Lung (tissue), 12 donors: ENCODE data around the gene MLYCD. TPM values are rescaled to one million over a fixed set of nuclear protein-coding genes. Genes with fewer than 3 reads are reported as not detected.

Source experiments
- ATAC-seq: fragments of 200-7000 bp; cut with Tn5 transposase; one replicate; pipeline ENCODE4 v1.9.1; 2020; ENCODE audit warnings: moderate number of reproducible peaks; ENCODE audit not compliant: insufficient read depth, low FRiP score
- DNase-seq, 3 donors: peaks; one replicate each; pipeline ENCODE4 v3.0.0-alpha.2; 2013 to 2017
- H3K27ac ChIP-seq, 2 donors: one replicate each; pipeline ENCODE4 v1.5.1; 2013; ENCODE audit warnings: mild to moderate bottlenecking in 2 of 2, moderate library complexity in 2 of 2, control low read depth in 1 of 2, inconsistent platforms in 1 of 2, low read depth in 1 of 2, low read length in 1 of 2
- H3K27me3 ChIP-seq, 3 donors: one replicate each; pipeline ENCODE4 v1.5.1; 2013; ENCODE audit warnings: low read length in 2 of 3; ENCODE audit not compliant: control insufficient read depth in 3 of 3, insufficient read depth in 3 of 3
- H3K36me3 ChIP-seq, 4 donors: one replicate each; pipeline ENCODE4 v1.5.1; 2013; ENCODE audit warnings: low read length in 4 of 4, mild to moderate bottlenecking in 1 of 4, moderate library complexity in 1 of 4; ENCODE audit not compliant: control insufficient read depth in 4 of 4, insufficient read depth in 4 of 4
- H3K4me1 ChIP-seq, 5 donors: one replicate each; pipeline ENCODE4 v1.5.1; 2013; ENCODE audit warnings: low read length in 5 of 5, mild to moderate bottlenecking in 2 of 5, moderate library complexity in 1 of 5; ENCODE audit not compliant: control insufficient read depth in 5 of 5, insufficient read depth in 5 of 5
- H3K4me3 ChIP-seq: one replicate; pipeline ENCODE4 v1.5.1; 2013; ENCODE audit warnings: mild to moderate bottlenecking, control low read depth, moderate library complexity
- H3K9ac ChIP-seq, 2 donors: one replicate each; pipeline ENCODE4 v1.5.1; 2013; ENCODE audit warnings: low read length in 2 of 2, control low read depth in 1 of 2; ENCODE audit not compliant: insufficient read depth in 1 of 2
- H3K9me3 ChIP-seq, 4 donors: one replicate each; pipeline ENCODE4 v1.5.1; 2013; ENCODE audit warnings: low read length in 3 of 4, mild to moderate bottlenecking in 1 of 4, moderate library complexity in 1 of 4; ENCODE audit not compliant: control insufficient read depth in 4 of 4, insufficient read depth in 3 of 4
- WGBS, 2 donors: extraction: QIAGEN DNeasy Blood & Tissue Kit; methylation state at CpG; one replicate each; pipeline ENCODE4 v1.1.7; 2013; 5-methylcytosine and 5-hydroxymethylcytosine counted together
- polyA plus RNA-seq, 2 donors: library from polyadenylated mRNA; stranded (reverse); fragments of 200-250 nt; gene quantifications; one replicate each; pipeline ENCODE4 v1.2.1, GENCODE V29; 2013
- total RNA-seq, 2 donors: library from RNA; depleted of rRNA in 1 of 2; stranded (reverse); fragments of >200 nt in 1 of 2; gene quantifications; one replicate each; pipeline ENCODE4 v1.2.1, GENCODE V29; 2014 to 2021
- TF ChIP-seq, protein P1 (sequence below): IDR thresholded peaks from 2 replicates; pipeline ENCODE4 v1.5.1; 2012; ENCODE audit warnings: mild to moderate bottlenecking; ENCODE audit errors: control extremely low read depth, extremely low read depth
- donor health status: control.
- donor health status: control.
- donor health status: Bipolar disorder and iron deficiency.
- donor health status: healthy.
- donor health status: DM: yes; HTN: yes; CAD: no.

Gene MLYCD
- total and polyA plus RNA-seq, 4 donors: 2.0 to 9.1 (median 4.8) TPM

DNA sequence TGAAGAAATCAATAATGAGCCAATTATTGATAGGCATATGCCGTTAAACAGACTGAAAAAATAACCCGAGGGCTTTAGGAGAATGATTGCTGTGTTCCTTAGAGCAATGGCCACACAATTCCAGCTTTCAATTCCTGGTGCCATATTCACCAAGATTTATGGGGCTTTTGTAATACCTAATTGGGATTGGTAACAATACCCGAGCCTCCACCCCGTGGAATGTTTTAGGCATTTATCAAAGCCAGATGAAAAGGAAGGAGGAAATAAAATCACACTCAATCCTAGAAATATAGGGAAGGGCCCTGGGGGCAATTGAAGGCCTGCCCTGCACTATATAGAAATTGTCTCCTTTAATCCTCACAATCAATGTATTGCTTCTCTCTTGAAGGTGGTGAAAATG, 42.1 kb upstream of the MLYCD start:
- ATAC-seq (no peak), DNase-seq (no peak)
- H3K4me1 ChIP-seq: no peaks in the 10 kb centered on the region
- H3K27me3 ChIP-seq: peaks cover 0 to 3% (median 0%) of the 10 kb centered on the region in 3 donors
- no peak overlapping the region for H3K9ac ChIP-seq
- H3K9me3 ChIP-seq: peaks cover 0 to 2% (median 0%) of the 10 kb centered on the region in 4 donors
- TF ChIP-seq, protein P1, sequence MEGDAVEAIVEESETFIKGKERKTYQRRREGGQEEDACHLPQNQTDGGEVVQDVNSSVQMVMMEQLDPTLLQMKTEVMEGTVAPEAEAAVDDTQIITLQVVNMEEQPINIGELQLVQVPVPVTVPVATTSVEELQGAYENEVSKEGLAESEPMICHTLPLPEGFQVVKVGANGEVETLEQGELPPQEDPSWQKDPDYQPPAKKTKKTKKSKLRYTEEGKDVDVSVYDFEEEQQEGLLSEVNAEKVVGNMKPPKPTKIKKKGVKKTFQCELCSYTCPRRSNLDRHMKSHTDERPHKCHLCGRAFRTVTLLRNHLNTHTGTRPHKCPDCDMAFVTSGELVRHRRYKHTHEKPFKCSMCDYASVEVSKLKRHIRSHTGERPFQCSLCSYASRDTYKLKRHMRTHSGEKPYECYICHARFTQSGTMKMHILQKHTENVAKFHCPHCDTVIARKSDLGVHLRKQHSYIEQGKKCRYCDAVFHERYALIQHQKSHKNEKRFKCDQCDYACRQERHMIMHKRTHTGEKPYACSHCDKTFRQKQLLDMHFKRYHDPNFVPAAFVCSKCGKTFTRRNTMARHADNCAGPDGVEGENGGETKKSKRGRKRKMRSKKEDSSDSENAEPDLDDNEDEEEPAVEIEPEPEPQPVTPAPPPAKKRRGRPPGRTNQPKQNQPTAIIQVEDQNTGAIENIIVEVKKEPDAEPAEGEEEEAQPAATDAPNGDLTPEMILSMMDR: no peak
- H3K27ac ChIP-seq: no peak overlapping the region
- H3K4me3 ChIP-seq: no peak overlapping the region
- no peaks in the 10 kb centered on the region for H3K36me3 ChIP-seq
- WGBS, 2 donors: 68 to 81% methylated on average over 4 of the region's 4 CpGs

DNA sequence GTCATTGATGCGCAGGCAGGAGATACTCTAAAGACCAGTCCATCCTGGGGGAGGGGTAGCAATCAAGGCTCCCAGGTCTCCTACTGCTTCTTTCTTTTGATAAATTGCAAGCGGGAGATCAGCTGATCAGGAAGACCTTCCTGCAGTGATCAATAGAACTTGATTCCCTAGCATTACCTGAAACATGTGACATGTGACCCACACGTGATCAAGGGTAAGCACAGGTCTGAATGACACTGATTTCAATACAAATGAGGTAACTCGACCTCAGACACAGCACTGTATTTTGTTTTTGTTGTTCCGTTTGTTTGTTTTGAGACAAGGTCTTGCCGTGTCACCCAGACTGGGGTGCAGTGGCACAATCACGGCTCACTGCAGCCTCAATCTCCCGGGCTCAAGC, 39.6 kb upstream of the MLYCD start:
- Histone ChIP-seq H3K27ac (no peak overlapping the region), H3K9me3 (peaks cover 0 to 3% (median 0%) of the 10 kb centered on the region in 4 donors), H3K4me3 (no peak overlapping the region), H3K36me3 (no peaks in the 10 kb centered on the region), H3K4me1 (no peaks in the 10 kb centered on the region), H3K9ac (no peak overlapping the region), H3K27me3 (no peaks in the 10 kb centered on the region)
- TF ChIP-seq, protein P1: no peak
- DNase-seq: no peak
- ATAC-seq: no peak
- 75 to 82% methylated on average over 8 of the region's 8 CpGs for WGBS, 2 donors

DNA sequence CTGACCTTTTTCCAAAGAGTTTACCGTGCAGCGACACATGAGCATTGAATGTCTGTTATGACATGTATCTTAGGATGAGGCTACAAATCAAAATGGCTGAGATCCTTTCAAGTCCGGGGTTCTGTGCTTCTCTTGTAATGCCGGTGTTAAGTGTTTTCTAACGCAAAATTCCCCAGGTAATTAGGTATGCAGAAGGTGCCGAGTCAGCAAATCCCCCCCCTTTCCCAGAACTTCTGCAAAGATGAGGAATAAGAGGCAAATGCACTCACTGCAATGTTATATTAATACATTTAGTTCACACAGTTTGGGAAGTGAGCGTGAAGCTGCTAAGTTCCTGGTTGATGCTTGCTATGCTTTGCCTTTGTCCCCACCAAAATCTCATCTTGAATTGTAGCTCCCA, 36.3 kb upstream of the MLYCD start:
- peaks cover 0 to 3% (median 0%) of the 10 kb centered on the region in 4 donors for H3K9me3 ChIP-seq
- no peaks in the 10 kb centered on the region for H3K27me3 ChIP-seq
- H3K4me1 ChIP-seq: no peaks in the 10 kb centered on the region
- DNase-seq: no peak
- H3K36me3 ChIP-seq: no peaks in the 10 kb centered on the region
- H3K4me3 ChIP-seq: no peak overlapping the region
- no peak overlapping the region for H3K9ac ChIP-seq
- H3K27ac ChIP-seq: no peak overlapping the region
- WGBS, 2 donors: 80 to 92% methylated on average over 7 of the region's 7 CpGs
- TF ChIP-seq, protein P1: no peak
- no peak for ATAC-seq

DNA sequence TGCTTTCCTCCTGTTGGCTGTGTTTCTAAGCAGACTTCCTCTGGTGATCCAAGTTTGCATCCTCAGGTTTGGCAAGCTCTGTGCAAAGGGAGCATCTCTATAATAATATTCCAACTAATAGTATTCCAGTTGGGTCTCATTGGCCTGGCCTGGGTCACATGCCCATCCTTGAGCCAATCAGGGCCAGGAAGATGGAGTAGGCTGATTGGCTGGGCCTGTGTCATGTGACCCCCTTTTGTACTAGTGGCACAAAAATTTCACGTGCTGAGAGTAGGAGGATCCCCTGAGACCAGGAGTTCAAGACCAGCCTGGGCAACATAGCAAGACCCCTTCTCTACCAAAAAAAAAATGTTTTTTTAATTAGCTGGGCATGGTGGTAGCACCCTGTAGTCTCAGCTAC, 35.2 kb upstream of the MLYCD start:
- Histone ChIP-seq H3K27ac (no peak overlapping the region), H3K4me3 (no peak overlapping the region), H3K36me3 (no peaks in the 10 kb centered on the region), H3K27me3 (no peaks in the 10 kb centered on the region), H3K4me1 (no peaks in the 10 kb centered on the region), H3K9ac (no peak overlapping the region), H3K9me3 (peaks cover 0 to 3% (median 0%) of the 10 kb centered on the region in 4 donors)
- ATAC-seq: no peak
- TF ChIP-seq, protein P1: no peak
- no peak for DNase-seq
- 91 to 97% methylated on average over 1 of the region's 1 CpG for WGBS, 2 donors
